SK-N-SH (cell line): ENCODE data around the gene MEFV. TPM values are rescaled to one million over a fixed set of nuclear protein-coding genes. Genes with fewer than 3 reads are reported as not detected.

Experiments used
- CTCF ChIA-PET: fragments of 300-600, 350-600 bp; formaldehyde crosslinking; extraction: SDS; loops from one replicate; lab custom pipeline; 2021; lab: Yijun Ruan, JAX
- POLR2A ChIA-PET: fragments of 350-600 bp; sonication (Branson Sonifier 250); formaldehyde crosslinking; extraction: SDS; loops from one replicate; lab custom pipeline; 2020; ENCODE audit warnings: antibody characterized with exemption, inconsistent platforms; lab: Yijun Ruan, JAX
- DNase-seq: peaks from one replicate; pipeline ENCODE4 v3.0.0; 2012
- H2AFZ ChIP-seq: fragments of 200-600 bp; sonication (generic); 2 replicates; pipeline ENCODE4 v1.8.1; 2016; ENCODE audit warnings: antibody characterized with exemption, mild to moderate bottlenecking, low read depth
- H3F3A ChIP-seq: fragments of 200-600 bp; sonication (generic); replicated peaks from 2 replicates; pipeline ENCODE3; 2016; ENCODE audit warnings: antibody characterized with exemption, mild to moderate bottlenecking; ENCODE audit not compliant: insufficient read depth
- H3K27ac ChIP-seq, 2 experiments: fragments of 200-500 bp in 1 of 2; fragments of 200-600 bp in 1 of 2; sonication (Bioruptor generic) in 1 of 2; sonication (generic), shearing (Covaris generic) in 1 of 2; 2 replicates each; pipeline versions ENCODE4 v1.5.1 to v1.6.1; 2014 to 2016; ENCODE audit warnings: low read depth in 2 of 2, inconsistent platforms in 1 of 2, low read length in 1 of 2, mild to moderate bottlenecking in 1 of 2, mixed read lengths in 1 of 2
- H3K27me3 ChIP-seq: fragments of 200-600 bp; sonication (generic), shearing (Covaris generic); 2 replicates; pipeline ENCODE4 v1.6.1; 2016; ENCODE audit warnings: mixed run types; ENCODE audit not compliant: insufficient read depth
- H3K36me3 ChIP-seq, 2 experiments: fragments of 200-500 bp in 1 of 2; fragments of 200-600 bp in 1 of 2; sonication (Bioruptor generic) in 1 of 2; sonication (generic) in 1 of 2; replicated peaks in 1 of 2; 2 replicates each; pipeline versions ENCODE3 to v1.5.1; 2014 to 2016; ENCODE audit warnings: low read length in 1 of 2, mild to moderate bottlenecking in 1 of 2; ENCODE audit not compliant: insufficient read depth in 2 of 2, control insufficient read depth in 1 of 2
- H3K4me1 ChIP-seq, 2 experiments: fragments of 200-500 bp in 1 of 2; fragments of 200-600 bp in 1 of 2; sonication (Bioruptor generic) in 1 of 2; sonication (generic), shearing (Covaris generic) in 1 of 2; 2 replicates each; pipeline versions ENCODE4 v1.5.1 to v1.6.1; 2014 to 2016; ENCODE audit warnings: low read depth in 1 of 2, low read length in 1 of 2, mixed run types in 1 of 2; ENCODE audit not compliant: insufficient read depth in 2 of 2, control insufficient read depth in 1 of 2
- H3K4me2 ChIP-seq: fragments of 200-600 bp; sonication (generic), shearing (Covaris generic); 2 replicates; pipeline ENCODE4 v1.6.1; 2017; ENCODE audit warnings: mixed run types
- H3K4me3 ChIP-seq, 2 experiments: fragments of 200-500 bp in 1 of 2; fragments of 200-600 bp in 1 of 2; sonication (Bioruptor generic) in 1 of 2; sonication (generic), shearing (Covaris generic) in 1 of 2; 2 replicates each; pipeline versions ENCODE4 v1.5.1 to v1.8.1; 2014 to 2016; ENCODE audit warnings: low read depth in 2 of 2, inconsistent platforms in 1 of 2, low read length in 1 of 2, mild to moderate bottlenecking in 1 of 2, mixed read lengths in 1 of 2, moderate library complexity in 1 of 2
- H3K79me2 ChIP-seq: fragments of 200-600 bp; sonication (generic); 2 replicates; pipeline ENCODE4 v1.8.1; 2017; ENCODE audit warnings: mild to moderate bottlenecking; ENCODE audit not compliant: insufficient read depth
- H3K9ac ChIP-seq: fragments of 200-600 bp; sonication (generic); 2 replicates; pipeline ENCODE4 v1.6.1; 2017; ENCODE audit warnings: mixed run types
- H3K9me2 ChIP-seq: fragments of 200-600 bp; sonication (generic); 2 replicates; pipeline ENCODE4 v1.6.1; 2017; ENCODE audit warnings: mixed run types
- H3K9me3 ChIP-seq: fragments of 200-600 bp; sonication (generic); 2 replicates; pipeline ENCODE4 v1.6.1; 2017; ENCODE audit warnings: mixed run types, mild to moderate bottlenecking, moderate library complexity
- H4K20me1 ChIP-seq: fragments of 200-600 bp; sonication (generic); 2 replicates; pipeline ENCODE4 v1.6.1; 2017; ENCODE audit warnings: mild to moderate bottlenecking, mixed run types; ENCODE audit not compliant: insufficient read depth
- ELF1 ChIP-seq: IDR thresholded peaks from 2 replicates; pipeline ENCODE4 v1.4.0; 2012
- FOXM1 ChIP-seq: IDR thresholded peaks from 2 replicates; pipeline ENCODE4 v1.4.0; 2012; ENCODE audit warnings: low read depth, mild to moderate bottlenecking
- MEF2A ChIP-seq: IDR thresholded peaks from 2 replicates; pipeline ENCODE4 v1.4.0; 2012; ENCODE audit warnings: low read depth, borderline replicate concordance
- MXI1 ChIP-seq: IDR thresholded peaks from 2 replicates; pipeline ENCODE4 v1.6.1; 2012; ENCODE audit warnings: mild to moderate bottlenecking, low read depth, low read length, improper control_type of control experiment
- NFIC ChIP-seq: IDR thresholded peaks from 2 replicates; pipeline ENCODE4 v1.4.0; 2012; ENCODE audit warnings: borderline replicate concordance
- PBX3 ChIP-seq: IDR thresholded peaks from 2 replicates; pipeline ENCODE4; 2012
- RAD21 ChIP-seq: IDR thresholded peaks from 2 replicates; pipeline ENCODE4 v1.6.1; 2012; ENCODE audit warnings: mild to moderate bottlenecking, low read length
- RFX5 ChIP-seq: IDR thresholded peaks from 2 replicates; pipeline ENCODE4 v1.6.1; 2012; ENCODE audit warnings: mild to moderate bottlenecking, improper control_type of control experiment, low read length
- SMC3 ChIP-seq: IDR thresholded peaks from 2 replicates; pipeline ENCODE4 v1.6.1; 2012; ENCODE audit warnings: low read depth, low read length, improper control_type of control experiment
- TEAD4 ChIP-seq: IDR thresholded peaks from 2 replicates; pipeline ENCODE4 v1.4.0; 2012; ENCODE audit warnings: mild to moderate bottlenecking, borderline replicate concordance; ENCODE audit not compliant: insufficient read depth
- USF1 ChIP-seq: IDR thresholded peaks from 2 replicates; pipeline ENCODE4 v1.4.0; 2012; ENCODE audit warnings: low read depth, borderline replicate concordance
- ZBTB33 ChIP-seq: IDR thresholded peaks from 2 replicates; pipeline ENCODE4 v1.4.0; 2012; ENCODE audit warnings: low read depth, borderline replicate concordance
- WGBS: methylation state at CpG from one replicate; pipeline ENCODE4 v1.1.6; 2017; ENCODE audit warnings: low lambda C conversion rate; 5-methylcytosine and 5-hydroxymethylcytosine counted together
- polyA plus RNA-seq, 3 experiments: library from polyadenylated mRNA; depleted of rRNA; stranded (reverse); fragments of >200 nt; gene quantifications; 2 replicates each; pipeline ENCODE4 v1.2.3, GENCODE V29; 2012

Gene MEFV
- polyA plus RNA-seq, 1 of the 3 experiments (the other 2 are of a cell fraction): not detected

GRCh38 chr16:3304370-3304769 is 47.9 kb upstream of the MEFV start:
- no peaks in the 10 kb centered on the region for H3K9me2 ChIP-seq
- no peaks in the 10 kb centered on the region for H3K27me3 ChIP-seq
- POLR2A ChIA-PET: interaction anchor here (0.7 kb wide), 1 partner anchor 139 kb away, joined by 3 read pairs; the partner anchor contains the start of genes NAA60 and ZNF597
- H3K9me3 ChIP-seq: peaks cover 14% of the 10 kb centered on the region; the same call in 1 of the 2 replicates
- H3K4me3 ChIP-seq: peak overlapping the region; percentile 59 to 69
- H3K4me1 ChIP-seq: no peaks in the 10 kb centered on the region; a peak in 1 of 4 replicates
- no peak overlapping the region for H2AFZ ChIP-seq
- peaks cover 20 to 61% of the 10 kb centered on the region in 2 experiments for H3K36me3 ChIP-seq
- H3F3A ChIP-seq: no peaks in the 10 kb centered on the region
- H3K27ac ChIP-seq: no peak overlapping the region
- peak overlapping the region; percentile 75 for H3K4me2 ChIP-seq
- H3K9ac ChIP-seq: no peak overlapping the region
- TF ChIP-seq NFIC: no peak
- no peak for TF ChIP-seq ELF1
- TF ChIP-seq MXI1: no peak
- no peak for TF ChIP-seq RAD21
- TF ChIP-seq FOXM1: no peak
- no peak for TF ChIP-seq MEF2A
- 76% methylated on average over 4 of the region's 4 CpGs for WGBS
- H3K79me2 ChIP-seq: peaks cover 4% of the 10 kb centered on the region; the same call in 1 of the 2 replicates
- CTCF ChIA-PET: interaction anchor here (0.7 kb wide), 1 partner anchor 12 kb away, joined by 3 read pairs; no protein-coding TSS in a partner anchor
- no peaks in the 10 kb centered on the region for H4K20me1 ChIP-seq
- no peak for DNase-seq

- no peak overlapping the region for H3K27ac ChIP-seq
- no peaks in the 10 kb centered on the region for H3K9me3 ChIP-seq
- no peaks in the 10 kb centered on the region for H4K20me1 ChIP-seq
- peaks cover 28 to 65% of the 10 kb centered on the region in 2 experiments for H3K36me3 ChIP-seq
- no peak overlapping the region for H3K4me2 ChIP-seq
- no peaks in the 10 kb centered on the region for H3K27me3 ChIP-seq
- POLR2A ChIA-PET: no interaction called here
- no peak overlapping the region for H3K9ac ChIP-seq
- H3K4me1 ChIP-seq: no peaks in the 10 kb centered on the region
- CTCF ChIA-PET: no interaction called here
- TF ChIP-seq MXI1 (no peak), ZBTB33 (no peak), ELF1 (no peak), PBX3 (no peak), TEAD4 (no peak), NFIC (no peak), MEF2A (no peak), RFX5 (no peak), SMC3 (no peak), USF1 (no peak)
- peaks cover 8% of the 10 kb centered on the region for H3F3A ChIP-seq
- no peak for DNase-seq
- no peaks in the 10 kb centered on the region for H3K9me2 ChIP-seq
- WGBS: 88% methylated on average over 12 of the region's 13 CpGs
- no peak overlapping the region; a peak in 1 of 4 replicates for H3K4me3 ChIP-seq
- no peak overlapping the region for H2AFZ ChIP-seq
- peaks cover 18% of the 10 kb centered on the region; the same call in 1 of the 2 replicates for H3K79me2 ChIP-seq
Observed at GRCh38 chr16:3295783-3296182, 39.4 kb upstream of the MEFV start.
